SK-N-SH (cell line): ENCODE data around the gene CLDN15.

Experiments
- CTCF ChIP-seq: fragments of 200-600 bp; sonication (generic); IDR thresholded peaks from 2 replicates; pipeline ENCODE4 v1.6.1; 2017; ENCODE audit warnings: antibody characterized with exemption, mild to moderate bottlenecking, moderate library complexity
- MEF2A ChIP-seq: IDR thresholded peaks from 2 replicates; pipeline ENCODE4 v1.4.0; 2012; ENCODE audit warnings: low read depth, borderline replicate concordance
- SMC3 ChIP-seq: IDR thresholded peaks from 2 replicates; pipeline ENCODE4 v1.6.1; 2012; ENCODE audit warnings: low read depth, low read length, improper control_type of control experiment

- no peak for TF ChIP-seq SMC3
- TF ChIP-seq CTCF = no peak
- TF ChIP-seq MEF2A = no peak
Measured at GRCh38 chr7:101273206-101273605, 35.6 kb upstream of the CLDN15 start.
